Measurements from ENCODE around the gene DCP1B.
"Not testable (repeated sequence)": the region's sequence is repeated elsewhere in the genome, so short reads cannot be mapped to it uniquely, and the experiment has no call there.

The DCP1B gene

DNA sequence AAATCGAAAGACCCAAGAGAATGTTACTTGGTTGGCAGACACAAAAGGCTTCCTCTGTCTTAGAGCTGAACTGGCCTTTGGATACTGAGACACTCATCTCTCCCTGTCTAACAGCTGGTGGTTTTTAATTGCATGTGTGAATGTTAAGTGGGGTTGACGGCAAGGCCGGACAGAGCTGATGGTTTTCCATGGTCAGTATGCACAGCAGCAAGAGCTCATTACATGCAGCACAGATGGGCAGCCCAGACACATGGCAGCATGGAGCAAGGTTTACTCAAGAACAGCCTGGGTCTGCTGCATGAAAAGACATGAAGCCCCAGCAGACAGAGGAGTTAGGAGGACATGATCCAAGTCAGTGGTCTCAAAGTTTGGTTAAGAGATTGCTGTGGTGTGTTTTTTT, 58.0 kb downstream of the DCP1B start:
- H3K27me3 ChIP-seq (ENCODE audit: control insufficient read depth, insufficient read depth, low read length): no peaks in the 10 kb centered on the region
- peaks cover 49% of the 10 kb centered on the region for H3K36me3 ChIP-seq (ENCODE audit: control insufficient read depth, insufficient read depth, low read length)
- H3K4me1 ChIP-seq (ENCODE audit: control insufficient read depth, insufficient read depth, low read length): peaks cover 15% of the 10 kb centered on the region
- H3K4me3 ChIP-seq (ENCODE audit: low read depth, low read length): no peak overlapping the region
- H3K27ac ChIP-seq (ENCODE audit: low read depth, low read length): no peak overlapping the region
- no peaks in the 10 kb centered on the region for H3K9me3 ChIP-seq (ENCODE audit: control insufficient read depth, insufficient read depth, low read length)
- no peak overlapping the region for H3K9ac ChIP-seq (ENCODE audit: low read depth, low read length)

DNA sequence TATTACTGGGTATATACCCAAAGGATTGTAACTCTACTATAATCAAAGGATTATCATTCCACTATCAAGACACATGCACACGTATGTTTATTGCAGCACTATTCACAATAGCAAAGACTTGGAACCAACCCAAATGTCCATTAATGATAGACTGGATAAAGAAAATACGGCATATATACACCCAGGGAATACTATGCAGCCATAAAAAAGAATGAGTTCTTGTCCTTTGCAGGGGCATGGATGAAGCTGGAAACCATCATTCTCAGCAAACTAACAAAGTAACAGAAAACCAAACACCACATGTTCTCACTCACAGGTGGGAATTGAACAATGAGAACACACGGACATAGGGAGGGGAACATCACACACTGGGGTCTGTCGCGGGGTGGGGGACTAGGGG, 58.8 kb downstream of the DCP1B start:
- H3K4me3 ChIP-seq (ENCODE audit: low read depth, low read length); H3K9ac ChIP-seq (ENCODE audit: low read depth, low read length); H3K27me3 ChIP-seq (ENCODE audit: control insufficient read depth, insufficient read depth, low read length); H3K27ac ChIP-seq (ENCODE audit: low read depth, low read length); H3K9me3 ChIP-seq (ENCODE audit: control insufficient read depth, insufficient read depth, low read length): not testable (repeated sequence)
- Histone ChIP-seq H3K4me1 (ENCODE audit: control insufficient read depth, insufficient read depth, low read length) (peaks cover 15% of the 10 kb centered on the region), H3K36me3 (ENCODE audit: control insufficient read depth, insufficient read depth, low read length) (peaks cover 46% of the 10 kb centered on the region)

DNA sequence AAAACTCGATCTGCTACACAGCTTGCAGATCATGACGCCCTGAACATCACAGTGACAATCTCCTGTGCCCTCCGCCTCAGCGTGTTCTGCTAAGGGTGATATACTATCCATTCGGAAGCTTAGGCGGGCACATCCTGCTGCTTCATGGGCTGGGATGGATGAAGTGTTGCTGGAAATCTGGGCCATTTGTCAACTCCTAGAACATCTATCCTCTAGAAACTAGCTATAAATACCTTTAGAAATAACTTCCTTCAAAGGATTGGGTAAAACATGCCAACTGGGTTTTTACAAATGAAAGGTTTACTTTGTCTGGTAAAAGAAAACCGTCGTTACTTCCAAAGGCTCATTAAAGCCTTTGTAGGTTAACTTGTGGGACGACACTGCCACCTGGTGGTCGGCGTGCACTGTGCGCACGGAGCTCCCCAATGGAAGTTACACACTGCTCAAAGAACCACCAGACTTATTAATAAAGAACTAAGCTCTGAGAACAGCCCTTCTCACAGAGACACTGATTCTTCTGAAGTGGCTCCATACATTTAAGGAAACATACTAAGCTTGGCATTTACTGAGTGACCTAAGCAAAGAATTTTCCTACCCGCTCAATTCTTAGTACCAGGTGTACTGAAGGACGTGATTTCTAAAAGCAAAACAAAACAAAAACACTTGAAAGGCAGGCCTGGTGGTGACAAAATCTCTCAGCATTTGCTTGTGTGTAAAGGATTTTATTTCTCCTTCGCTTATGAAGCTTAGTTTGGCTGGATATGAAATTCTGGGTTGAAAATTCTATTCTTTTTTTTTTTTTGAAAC, 64.3 kb downstream of the DCP1B start:
- no peak overlapping the region for H3K27ac ChIP-seq (ENCODE audit: low read depth, low read length)
- H3K4me3 ChIP-seq (ENCODE audit: low read depth, low read length): no peak overlapping the region
- H3K27me3 ChIP-seq (ENCODE audit: control insufficient read depth, insufficient read depth, low read length): no peaks in the 10 kb centered on the region
- H3K36me3 ChIP-seq (ENCODE audit: control insufficient read depth, insufficient read depth, low read length): peaks cover 14% of the 10 kb centered on the region
- H3K9ac ChIP-seq (ENCODE audit: low read depth, low read length): no peak overlapping the region
- no peaks in the 10 kb centered on the region for H3K9me3 ChIP-seq (ENCODE audit: control insufficient read depth, insufficient read depth, low read length)
- H3K4me1 ChIP-seq (ENCODE audit: control insufficient read depth, insufficient read depth, low read length): peaks cover 7% of the 10 kb centered on the region

DNA sequence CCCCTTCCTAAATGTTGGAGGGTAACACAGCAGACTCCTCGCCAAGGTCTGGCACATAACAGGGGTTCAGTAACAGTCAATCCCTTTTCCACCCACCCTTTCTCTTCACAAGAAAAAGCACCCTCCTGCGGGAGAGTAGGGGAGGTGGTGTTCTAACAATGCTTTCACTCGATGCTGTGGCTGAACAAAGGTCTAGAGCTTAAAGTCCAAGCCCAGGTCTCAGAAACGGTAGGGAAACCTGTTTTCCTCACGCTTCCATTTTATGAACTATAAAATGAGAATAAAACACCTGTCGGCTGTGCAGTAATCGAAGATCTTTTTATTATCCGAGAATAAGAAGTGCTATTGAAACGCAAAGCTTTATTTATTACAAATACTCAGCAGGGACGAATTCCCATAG, 64.9 kb downstream of the DCP1B start:
- H3K27ac ChIP-seq (ENCODE audit: low read depth, low read length): no peak overlapping the region
- H3K9ac ChIP-seq (ENCODE audit: low read depth, low read length): no peak overlapping the region
- H3K4me1 ChIP-seq (ENCODE audit: control insufficient read depth, insufficient read depth, low read length): peaks cover 7% of the 10 kb centered on the region
- no peaks in the 10 kb centered on the region for H3K9me3 ChIP-seq (ENCODE audit: control insufficient read depth, insufficient read depth, low read length)
- H3K36me3 ChIP-seq (ENCODE audit: control insufficient read depth, insufficient read depth, low read length): peaks cover 14% of the 10 kb centered on the region
- no peaks in the 10 kb centered on the region for H3K27me3 ChIP-seq (ENCODE audit: control insufficient read depth, insufficient read depth, low read length)
- H3K4me3 ChIP-seq (ENCODE audit: low read depth, low read length): no peak overlapping the region

DNA sequence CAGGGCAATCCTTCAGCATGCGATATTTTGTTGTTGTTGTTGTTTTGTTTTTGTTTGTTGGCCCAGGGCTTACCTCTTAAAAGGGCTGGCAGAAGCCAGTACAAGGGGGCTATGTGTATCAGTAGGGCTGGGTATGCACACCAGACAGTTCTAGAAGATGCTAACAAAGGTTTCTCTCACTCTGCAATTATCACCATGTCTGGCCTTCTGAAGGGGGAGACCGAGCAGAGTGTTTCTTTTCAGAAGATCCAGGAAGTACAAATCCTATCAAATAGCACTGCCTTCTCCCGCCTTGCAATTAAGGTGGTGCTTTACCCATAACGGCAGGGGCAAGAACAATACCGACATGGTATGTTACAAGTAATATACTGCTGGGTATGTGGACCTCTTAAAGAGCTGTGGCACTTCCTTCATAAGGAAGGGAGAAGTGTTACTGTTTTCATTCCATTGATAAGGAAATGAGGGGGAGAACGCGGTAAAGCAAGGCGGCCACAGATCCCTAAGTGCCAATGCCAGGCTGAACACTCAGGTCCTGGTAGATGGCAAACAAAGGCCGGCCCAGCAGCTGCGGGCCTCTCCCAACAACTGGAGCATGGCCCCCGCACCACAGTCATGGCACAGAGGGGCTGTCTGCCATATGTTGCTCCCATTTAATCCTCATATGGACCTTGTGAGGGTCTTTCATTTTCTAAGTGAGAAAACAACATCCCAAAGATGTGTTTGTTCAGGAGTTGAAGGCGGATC, 66.6 kb downstream of the DCP1B start:
- Histone ChIP-seq H3K9ac (ENCODE audit: low read depth, low read length) (no peak overlapping the region), H3K27ac (ENCODE audit: low read depth, low read length) (no peak overlapping the region), H3K4me1 (ENCODE audit: control insufficient read depth, insufficient read depth, low read length) (peaks cover 7% of the 10 kb centered on the region), H3K4me3 (ENCODE audit: low read depth, low read length) (no peak overlapping the region), H3K9me3 (ENCODE audit: control insufficient read depth, insufficient read depth, low read length) (no peaks in the 10 kb centered on the region), H3K36me3 (ENCODE audit: control insufficient read depth, insufficient read depth, low read length) (peaks cover 14% of the 10 kb centered on the region), H3K27me3 (ENCODE audit: control insufficient read depth, insufficient read depth, low read length) (no peaks in the 10 kb centered on the region)

DNA sequence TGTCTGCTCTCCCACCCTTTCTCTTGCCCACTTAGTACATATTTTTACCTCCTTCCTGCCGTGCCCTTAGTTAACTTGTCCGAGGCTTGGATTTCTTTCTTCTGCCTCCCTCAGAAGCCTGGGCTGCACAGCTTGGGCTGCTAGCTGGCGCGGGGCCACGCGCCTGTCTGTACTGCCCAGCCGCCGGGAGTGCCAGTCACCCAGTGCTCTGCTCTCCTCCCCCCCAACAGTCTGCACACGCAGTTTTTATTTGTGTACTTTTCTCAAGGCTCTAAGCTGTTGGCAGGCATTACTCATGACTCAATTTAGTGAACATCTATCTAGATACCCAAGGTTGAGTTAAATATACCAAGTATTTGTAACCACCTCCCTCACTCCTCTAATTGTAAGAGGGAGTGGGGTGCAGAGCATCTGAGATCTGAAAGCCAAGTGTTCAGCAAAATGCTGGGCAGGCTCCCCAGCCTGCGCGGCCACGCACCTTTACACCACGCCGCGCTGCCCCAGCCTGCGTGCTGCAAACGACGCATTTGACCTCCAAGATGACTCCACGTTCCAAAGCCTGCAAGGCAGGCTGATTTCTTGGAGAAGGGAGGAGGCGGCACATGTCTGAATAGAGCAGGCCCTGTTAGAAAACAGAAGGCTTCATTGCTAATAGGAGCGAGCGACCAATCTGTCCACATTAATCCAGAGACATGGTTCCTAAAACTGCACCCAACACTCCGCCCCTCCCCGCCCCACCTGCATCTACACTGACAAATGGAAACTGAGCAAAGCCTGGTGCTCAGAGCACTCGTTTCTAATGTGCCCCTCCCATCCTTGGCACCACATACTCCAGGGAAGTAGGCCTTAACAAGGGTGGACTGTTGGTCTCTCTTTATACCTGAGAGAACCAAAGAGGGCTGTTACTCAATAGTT, 67.6 kb downstream of the DCP1B start:
- peaks cover 14% of the 10 kb centered on the region for H3K36me3 ChIP-seq (ENCODE audit: control insufficient read depth, insufficient read depth, low read length)
- no peak overlapping the region for H3K4me3 ChIP-seq (ENCODE audit: low read depth, low read length)
- no peak overlapping the region for H3K27ac ChIP-seq (ENCODE audit: low read depth, low read length)
- no peak overlapping the region for H3K9ac ChIP-seq (ENCODE audit: low read depth, low read length)
- H3K9me3 ChIP-seq (ENCODE audit: control insufficient read depth, insufficient read depth, low read length): no peaks in the 10 kb centered on the region
- no peaks in the 10 kb centered on the region for H3K27me3 ChIP-seq (ENCODE audit: control insufficient read depth, insufficient read depth, low read length)
- H3K4me1 ChIP-seq (ENCODE audit: control insufficient read depth, insufficient read depth, low read length): peaks cover 7% of the 10 kb centered on the region

DNA sequence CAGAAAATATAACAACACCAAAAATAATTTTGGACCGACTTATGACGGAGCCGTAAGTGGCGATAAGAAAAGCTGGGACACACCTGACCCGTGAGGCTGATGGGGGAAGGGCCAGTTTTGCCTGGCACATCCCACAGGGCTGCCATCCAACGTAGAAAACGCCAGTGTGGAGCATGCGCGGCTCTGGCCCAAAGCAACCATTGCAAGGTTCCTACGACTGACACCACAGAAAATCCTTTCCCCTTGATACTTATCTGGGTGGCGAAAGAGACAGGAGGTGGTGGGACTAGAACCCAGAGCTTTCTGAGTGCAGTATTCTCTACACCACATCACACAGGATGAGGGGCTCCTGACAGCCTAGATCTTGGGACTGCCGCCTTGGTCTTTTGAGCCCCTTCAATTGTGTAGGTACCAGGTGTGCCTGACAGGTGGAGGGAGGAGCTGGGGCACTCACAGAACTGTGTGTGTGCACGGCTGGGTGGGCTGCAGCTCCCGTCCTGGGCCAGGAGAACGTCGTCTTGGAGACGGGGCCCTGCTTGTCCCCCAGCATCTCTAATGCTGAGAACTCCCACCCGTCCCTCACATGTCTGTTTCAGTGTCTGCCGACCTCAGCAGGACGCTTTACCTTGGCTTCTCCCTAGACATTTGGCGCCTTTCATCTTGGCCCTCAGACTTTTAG, 68.4 kb downstream of the DCP1B start:
- H3K9ac ChIP-seq (ENCODE audit: low read depth, low read length): no peak overlapping the region
- H3K27me3 ChIP-seq (ENCODE audit: control insufficient read depth, insufficient read depth, low read length): no peaks in the 10 kb centered on the region
- no peak overlapping the region for H3K4me3 ChIP-seq (ENCODE audit: low read depth, low read length)
- H3K9me3 ChIP-seq (ENCODE audit: control insufficient read depth, insufficient read depth, low read length): no peaks in the 10 kb centered on the region
- peaks cover 7% of the 10 kb centered on the region for H3K4me1 ChIP-seq (ENCODE audit: control insufficient read depth, insufficient read depth, low read length)
- H3K36me3 ChIP-seq (ENCODE audit: control insufficient read depth, insufficient read depth, low read length): peaks cover 12% of the 10 kb centered on the region
- no peak overlapping the region for H3K27ac ChIP-seq (ENCODE audit: low read depth, low read length)

DNA sequence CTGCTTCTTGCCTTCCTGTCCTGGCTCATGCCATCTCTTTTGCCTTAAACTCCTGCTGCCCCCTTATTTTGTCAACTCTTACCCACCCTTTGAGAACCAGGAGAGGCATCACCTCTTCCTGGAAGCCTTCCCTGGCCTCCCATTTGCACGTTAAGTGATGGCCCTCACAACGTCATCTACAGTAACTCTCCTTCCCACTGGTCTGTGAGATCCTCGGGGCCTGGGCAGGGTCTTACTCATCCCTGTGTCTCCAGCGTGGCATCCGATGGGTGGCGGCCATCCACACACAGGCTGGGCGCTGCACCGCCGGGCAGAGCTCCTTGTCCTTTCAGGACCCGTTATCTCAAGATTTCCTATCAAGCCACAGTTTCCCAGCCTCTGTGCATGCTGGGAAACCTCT, 69.0 kb downstream of the DCP1B start:
- H3K36me3 ChIP-seq (ENCODE audit: control insufficient read depth, insufficient read depth, low read length): peaks cover 12% of the 10 kb centered on the region
- H3K4me3 ChIP-seq (ENCODE audit: low read depth, low read length): no peak overlapping the region
- no peaks in the 10 kb centered on the region for H3K9me3 ChIP-seq (ENCODE audit: control insufficient read depth, insufficient read depth, low read length)
- H3K4me1 ChIP-seq (ENCODE audit: control insufficient read depth, insufficient read depth, low read length): peaks cover 7% of the 10 kb centered on the region
- H3K9ac ChIP-seq (ENCODE audit: low read depth, low read length): no peak overlapping the region
- no peak overlapping the region for H3K27ac ChIP-seq (ENCODE audit: low read depth, low read length)
- H3K27me3 ChIP-seq (ENCODE audit: control insufficient read depth, insufficient read depth, low read length): no peaks in the 10 kb centered on the region

DNA sequence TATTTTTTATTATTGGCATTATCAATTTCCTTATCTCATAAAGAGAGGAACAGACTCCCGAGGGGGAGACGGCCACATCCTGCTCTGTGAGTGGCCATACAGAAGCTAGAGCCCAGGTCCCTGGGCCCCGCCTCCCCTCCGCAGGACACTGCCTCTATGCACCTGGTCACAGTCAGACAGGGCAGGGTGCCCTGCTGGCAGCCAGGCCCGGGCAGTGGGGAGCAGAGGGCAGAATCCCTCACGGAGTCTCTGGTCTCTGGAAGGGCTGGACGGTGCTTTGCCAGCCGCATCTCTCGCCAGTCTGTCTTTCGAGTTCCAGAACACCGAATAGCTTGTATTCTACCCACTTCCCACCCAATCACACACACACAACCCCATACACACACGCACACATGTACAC, 69.4 kb downstream of the DCP1B start:
- H3K9ac ChIP-seq (ENCODE audit: low read depth, low read length): no peak overlapping the region
- no peak overlapping the region for H3K4me3 ChIP-seq (ENCODE audit: low read depth, low read length)
- H3K9me3 ChIP-seq (ENCODE audit: control insufficient read depth, insufficient read depth, low read length): no peaks in the 10 kb centered on the region
- peaks cover 5% of the 10 kb centered on the region for H3K4me1 ChIP-seq (ENCODE audit: control insufficient read depth, insufficient read depth, low read length)
- H3K27me3 ChIP-seq (ENCODE audit: control insufficient read depth, insufficient read depth, low read length): no peaks in the 10 kb centered on the region
- H3K36me3 ChIP-seq (ENCODE audit: control insufficient read depth, insufficient read depth, low read length): peaks cover 12% of the 10 kb centered on the region
- no peak overlapping the region for H3K27ac ChIP-seq (ENCODE audit: low read depth, low read length)

DNA sequence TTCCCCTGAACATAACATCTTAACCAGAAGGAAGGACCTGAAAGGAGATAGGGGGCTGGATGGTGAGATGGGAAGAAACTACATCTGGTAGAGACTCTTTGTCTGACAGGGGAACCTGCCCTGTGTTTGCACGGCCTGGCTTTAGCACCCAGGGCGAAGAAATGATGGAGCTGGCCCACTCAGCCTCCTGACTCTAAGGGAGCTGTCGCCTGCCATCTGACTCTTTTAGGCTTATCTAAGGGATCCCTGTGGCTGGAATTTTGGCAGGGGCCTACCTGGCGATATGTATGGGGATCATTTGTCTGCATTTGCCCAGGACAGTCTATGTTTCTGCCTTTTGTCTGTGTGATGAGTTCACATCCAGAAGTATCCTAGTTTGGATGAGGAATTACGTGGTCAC, 70.2 kb downstream of the DCP1B start:
- H3K27me3 ChIP-seq (ENCODE audit: control insufficient read depth, insufficient read depth, low read length): no peaks in the 10 kb centered on the region
- H3K4me3 ChIP-seq (ENCODE audit: low read depth, low read length): no peak overlapping the region
- H3K4me1 ChIP-seq (ENCODE audit: control insufficient read depth, insufficient read depth, low read length): no peaks in the 10 kb centered on the region
- H3K9ac ChIP-seq (ENCODE audit: low read depth, low read length): 0 out of 2 replicates have a peak overlapping the region, but pooled peaks have one; percentile 20
- H3K9me3 ChIP-seq (ENCODE audit: control insufficient read depth, insufficient read depth, low read length): no peaks in the 10 kb centered on the region
- no peak overlapping the region for H3K27ac ChIP-seq (ENCODE audit: low read depth, low read length)
- H3K36me3 ChIP-seq (ENCODE audit: control insufficient read depth, insufficient read depth, low read length): peaks cover 12% of the 10 kb centered on the region

Measured in HUES48 (cell line).